ENCODE data around the gene TRHDE. TPM values are rescaled to one million over a fixed set of nuclear protein-coding genes. Genes with fewer than 3 reads are reported as not detected.

TRHDE gene
- polyA plus RNA-seq, 1 donor (not counting 4 experiments of a cell fraction or from before 2014, with no cell fraction given) = 0.12 TPM

DNA sequence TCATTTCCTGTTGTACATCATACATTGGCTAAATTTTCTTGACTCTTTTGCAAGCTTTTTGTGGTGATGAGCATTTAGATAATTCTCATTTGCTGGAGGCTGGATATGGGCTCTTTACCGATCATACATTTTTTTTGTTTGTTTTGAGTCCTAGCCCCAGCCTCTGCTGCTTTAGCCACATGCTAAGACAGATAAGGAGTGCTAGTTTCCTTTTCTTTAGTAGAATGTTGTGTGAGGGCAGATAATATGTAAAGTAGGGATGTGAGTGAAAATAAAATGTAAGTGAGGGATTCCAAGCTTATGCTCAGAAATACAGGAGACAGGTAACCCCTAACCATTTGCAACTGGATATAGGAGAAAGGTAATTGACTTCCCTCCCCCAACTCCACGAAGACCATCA is 405.7 kb downstream of the TRHDE start:
- no peaks in the 10 kb centered on the region for H3K9me1 ChIP-seq (ENCODE audit: control insufficient read depth, extremely low read depth, insufficient read depth, low read length)
- no peaks in the 10 kb centered on the region for H3K4me1 ChIP-seq (ENCODE audit: control insufficient read depth, extremely low read depth, insufficient read depth, low read length)
- H3K9me3 ChIP-seq (ENCODE audit: control insufficient read depth, low read depth, low read length) = no peaks in the 10 kb centered on the region
- H3K9ac ChIP-seq (ENCODE audit: control insufficient read depth, extremely low read depth, insufficient read depth, low read length) = no peak overlapping the region
- H3K79me2 ChIP-seq (ENCODE audit: control insufficient read depth, insufficient read depth, low read length) = no peaks in the 10 kb centered on the region
- no peak overlapping the region for H3K4me3 ChIP-seq (ENCODE audit: control insufficient read depth in 2 of 3, extremely low read depth in 1 of 3, insufficient read depth in 2 of 3, low read depth in 1 of 3, low read length in 3 of 3)
- H3K36me3 ChIP-seq (ENCODE audit: control insufficient read depth in 2 of 2, extremely low read depth in 1 of 2, insufficient read depth in 2 of 2, low read length in 2 of 2) = no peaks in the 10 kb centered on the region
- TF ChIP-seq EZH2 (IDR thresholded peaks at IDR 0.05; ENCODE audit: low read length) (no peak), CTCF (optimal IDR thresholded peaks at IDR 0.05 in 1 of 3, IDR thresholded peaks at IDR 0.05 in 1 of 3, conservative IDR thresholded peaks at IDR 0.05 in 1 of 3; ENCODE audit: extremely low read depth in 1 of 3, insufficient read depth in 2 of 3, low read length in 3 of 3) (no peak)
- no peak overlapping the region for H3K27ac ChIP-seq (ENCODE audit: control insufficient read depth, insufficient read depth, low read length)
- H2AFZ ChIP-seq (ENCODE audit: control insufficient read depth, low read length) = no peak overlapping the region
- no peak for DNase-seq (ENCODE audit: low read depth, low spot score)
- dilution Hi-C loops (cut with MboI; ENCODE audit: extremely low pct_ligation_motif_present, low sequenced_read_pairs) = no loop called here
- FAIRE-seq = no peak
- no peaks in the 10 kb centered on the region for H3K27me3 ChIP-seq (ENCODE audit: control insufficient read depth, extremely low read depth, insufficient read depth, low read length)
- no peak overlapping the region for H3K4me2 ChIP-seq (ENCODE audit: control insufficient read depth, extremely low read depth, insufficient read depth, low read depth, low read length)
- no peaks in the 10 kb centered on the region for H4K20me1 ChIP-seq (ENCODE audit: control insufficient read depth, extremely low read depth, insufficient read depth, low read length)

GRCh38 chr12:72679147-72679757 is 407.1 kb downstream of the TRHDE start:
- Histone ChIP-seq H3K27me3 (ENCODE audit: control insufficient read depth, extremely low read depth, insufficient read depth, low read length) (no peaks in the 10 kb centered on the region), H3K4me3 (ENCODE audit: control insufficient read depth in 2 of 3, extremely low read depth in 1 of 3, insufficient read depth in 2 of 3, low read depth in 1 of 3, low read length in 3 of 3) (no peak overlapping the region), H3K9me3 (ENCODE audit: control insufficient read depth, low read depth, low read length) (no peaks in the 10 kb centered on the region), H3K9me1 (ENCODE audit: control insufficient read depth, extremely low read depth, insufficient read depth, low read length) (no peaks in the 10 kb centered on the region), H4K20me1 (ENCODE audit: control insufficient read depth, extremely low read depth, insufficient read depth, low read length) (no peaks in the 10 kb centered on the region), H3K36me3 (ENCODE audit: control insufficient read depth in 2 of 2, extremely low read depth in 1 of 2, insufficient read depth in 2 of 2, low read length in 2 of 2) (no peaks in the 10 kb centered on the region), H3K4me1 (ENCODE audit: control insufficient read depth, extremely low read depth, insufficient read depth, low read length) (no peaks in the 10 kb centered on the region), H2AFZ (ENCODE audit: control insufficient read depth, low read length) (no peak overlapping the region), H3K4me2 (ENCODE audit: control insufficient read depth, extremely low read depth, insufficient read depth, low read depth, low read length) (no peak overlapping the region), H3K79me2 (ENCODE audit: control insufficient read depth, insufficient read depth, low read length) (no peaks in the 10 kb centered on the region), H3K27ac (ENCODE audit: control insufficient read depth, insufficient read depth, low read length) (no peak overlapping the region), H3K9ac (ENCODE audit: control insufficient read depth, extremely low read depth, insufficient read depth, low read length) (no peak overlapping the region)
- FAIRE-seq (no peak), DNase-seq (ENCODE audit: low read depth, low spot score) (no peak)
- TF ChIP-seq EZH2 (IDR thresholded peaks at IDR 0.05; ENCODE audit: low read length) (no peak), CTCF (optimal IDR thresholded peaks at IDR 0.05 in 1 of 3, IDR thresholded peaks at IDR 0.05 in 1 of 3, conservative IDR thresholded peaks at IDR 0.05 in 1 of 3; ENCODE audit: extremely low read depth in 1 of 3, insufficient read depth in 2 of 3, low read length in 3 of 3) (no peak)
- dilution Hi-C loops (cut with MboI; ENCODE audit: extremely low pct_ligation_motif_present, low sequenced_read_pairs) = no loop called here
